SKM-1 (cell line): ENCODE measurements around the gene EIF4A3.

Experiments
- DNase-seq: peaks from one replicate; lab custom pipeline; 2025; ENCODE audit not compliant: unreplicated experiment; lab: John Stamatoyannopoulos, UW

Gene EIF4A3

DNA sequence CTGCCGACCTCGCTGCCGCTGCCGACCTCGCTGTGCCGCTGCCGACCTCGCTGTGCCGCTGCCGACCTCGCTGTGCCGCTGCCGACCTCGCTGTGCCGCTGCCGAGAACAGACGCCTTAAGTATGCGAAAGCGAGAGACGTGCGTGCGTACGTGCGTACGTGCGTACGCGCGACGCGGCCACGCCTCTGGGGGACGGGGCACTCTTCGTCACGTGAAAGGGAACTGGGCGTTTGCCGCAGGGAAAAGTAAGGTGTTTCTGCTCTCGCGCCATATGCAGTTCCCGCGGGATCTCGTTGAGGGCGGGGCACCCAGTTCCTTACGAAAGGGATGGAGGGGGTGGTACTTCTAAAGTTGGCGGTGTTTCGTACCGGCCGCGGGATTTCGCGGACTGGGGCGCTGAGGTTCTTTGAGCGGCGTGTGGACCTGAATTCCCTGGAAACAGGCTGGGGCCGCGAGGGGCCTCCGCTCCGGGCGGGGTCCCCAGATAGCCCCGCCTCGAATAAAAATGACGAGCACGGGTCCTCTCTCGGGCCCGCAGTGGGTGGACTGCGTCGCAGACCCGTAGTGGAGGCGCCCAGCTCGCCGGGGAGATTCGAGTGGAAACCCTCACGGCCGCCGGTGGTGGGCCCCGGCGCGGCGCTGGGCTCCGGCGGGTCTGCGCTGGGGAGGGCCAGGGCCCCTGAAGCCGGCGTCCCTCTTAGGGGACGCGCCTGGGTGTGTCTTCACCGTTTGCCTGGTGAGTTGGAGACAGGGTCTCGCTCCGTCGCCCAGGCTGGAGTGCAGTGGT, at the start of gene EIF4A3:
Gene EIF4A3, minus strand, starts transcription at position 94 of the 788 bp plus-strand sequence. CDS start 167 bp downstream, outside the sequence.
- DNase-seq, result peak; percentile 99

DNA sequence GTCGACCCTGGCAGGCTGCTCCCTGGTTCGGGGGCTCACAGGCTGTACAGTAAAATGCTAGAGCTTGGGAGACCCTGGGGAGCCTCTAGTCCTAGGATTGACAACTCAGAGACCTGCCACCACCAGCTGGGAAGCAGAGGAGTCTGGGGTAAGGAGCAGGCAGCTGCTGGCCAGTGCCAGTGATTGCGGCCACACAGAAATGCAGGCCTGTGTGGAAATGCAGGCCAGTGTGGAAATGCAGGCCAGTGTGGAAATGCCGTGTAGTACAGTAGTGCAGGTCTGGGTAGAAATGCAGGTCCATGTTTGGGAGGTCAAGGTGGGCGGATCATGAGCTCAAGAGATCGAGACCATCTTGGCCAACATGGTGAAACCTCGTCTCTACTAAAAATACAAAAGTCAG, 49.7 kb upstream of the EIF4A3 start:
- DNase-seq, result no peak

DNA sequence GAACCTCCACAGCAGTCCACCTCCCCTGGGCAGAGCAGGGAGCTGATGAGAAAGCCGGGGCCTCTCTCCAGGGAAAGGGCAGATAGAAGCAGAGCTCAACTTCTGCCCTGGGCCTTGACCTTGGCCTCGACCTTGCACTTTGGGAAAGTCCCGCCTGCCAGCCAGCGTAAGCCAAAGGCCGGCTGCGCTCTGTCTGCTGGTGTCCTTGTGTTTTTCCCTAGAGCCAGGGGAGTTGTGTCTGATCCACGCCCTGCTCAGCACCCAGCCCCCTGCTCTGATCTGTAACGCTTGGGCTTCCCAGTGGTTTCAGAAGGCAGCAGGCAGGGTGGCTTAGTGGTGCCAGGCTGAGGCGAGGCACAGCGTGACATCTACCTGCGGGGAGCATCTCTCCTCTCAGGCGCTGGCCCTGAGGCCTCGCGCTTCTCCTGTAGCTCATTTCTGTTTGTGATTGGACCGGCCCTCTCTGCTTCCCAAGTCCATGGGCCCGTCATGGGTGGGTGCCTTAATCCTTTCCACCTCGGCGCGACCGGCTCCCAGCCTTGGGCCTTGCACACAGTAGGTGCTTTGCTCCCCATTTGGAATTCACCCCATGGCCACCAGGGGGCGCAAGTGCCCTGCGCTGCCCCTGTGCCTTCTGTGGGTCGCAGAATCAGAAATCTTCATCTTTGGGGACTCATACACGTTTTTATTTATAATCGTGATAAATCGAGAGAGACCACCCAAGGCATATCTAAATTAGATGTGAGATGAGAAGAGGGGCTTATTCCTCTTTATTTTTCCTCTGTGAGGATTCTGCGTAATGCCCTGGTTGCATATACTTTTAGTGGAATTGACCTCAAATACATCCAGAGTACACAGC, 49.0 kb upstream of the EIF4A3 start:
- no peak for DNase-seq

DNA sequence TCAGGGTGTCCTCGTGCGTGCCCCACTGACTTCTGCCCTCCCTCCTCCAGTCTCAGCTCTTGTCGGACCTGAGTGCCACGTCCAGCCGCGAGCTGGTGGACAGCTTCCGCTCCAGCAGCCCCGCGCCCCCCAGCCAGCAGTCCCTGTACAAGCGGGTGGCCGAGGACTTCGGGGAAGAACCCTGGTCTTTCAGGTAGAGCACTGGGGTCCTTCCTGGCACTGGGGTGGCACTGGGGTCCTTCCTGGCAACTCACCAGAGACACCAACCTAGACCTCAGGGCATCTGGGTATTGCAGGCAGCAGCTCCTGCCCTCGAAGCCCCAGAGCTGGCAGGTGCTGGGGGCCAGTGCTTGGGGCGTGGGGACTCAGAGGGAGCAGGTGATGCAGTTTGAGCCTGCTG, 48.2 kb upstream of the EIF4A3 start:
- DNase-seq, result no peak

DNA sequence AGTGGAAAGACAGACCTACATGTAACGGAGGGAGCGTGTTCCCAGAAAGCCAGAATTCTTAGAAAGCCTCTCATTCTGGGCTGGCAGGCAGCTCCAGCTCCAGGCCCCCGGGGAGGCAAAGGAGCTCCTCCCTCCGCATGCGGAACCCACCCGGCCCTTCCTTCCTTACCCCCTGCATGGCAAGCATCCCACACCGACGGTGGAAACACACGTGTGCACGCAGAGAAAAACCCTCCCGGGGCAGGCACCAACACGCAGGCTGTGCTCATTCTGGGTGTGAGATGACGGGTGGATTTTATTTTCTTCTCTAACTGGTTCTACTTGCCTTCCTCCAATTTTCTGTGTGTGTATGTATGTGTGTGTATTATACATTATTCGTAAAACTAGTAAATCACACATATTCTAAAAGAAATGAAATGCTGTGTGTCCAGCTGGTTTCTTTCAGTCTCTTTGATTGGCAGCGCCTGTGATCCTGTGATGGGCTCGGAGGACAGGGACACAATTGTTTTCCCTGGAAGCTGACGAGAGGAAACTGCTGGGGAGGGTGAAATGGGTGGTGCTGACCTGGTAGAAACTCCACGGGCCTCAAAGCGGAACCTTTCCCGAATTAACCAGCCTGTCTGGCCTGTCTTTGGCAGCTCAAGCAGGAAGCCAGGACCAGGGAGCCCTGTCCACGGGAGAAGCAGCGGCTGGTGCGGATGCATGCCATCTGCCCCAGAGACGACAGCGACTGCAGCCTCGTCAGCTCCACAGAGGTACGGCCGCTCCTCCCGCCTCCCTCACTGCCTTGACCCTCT, 45.1 kb upstream of the EIF4A3 start:
- DNase-seq, result no peak

DNA sequence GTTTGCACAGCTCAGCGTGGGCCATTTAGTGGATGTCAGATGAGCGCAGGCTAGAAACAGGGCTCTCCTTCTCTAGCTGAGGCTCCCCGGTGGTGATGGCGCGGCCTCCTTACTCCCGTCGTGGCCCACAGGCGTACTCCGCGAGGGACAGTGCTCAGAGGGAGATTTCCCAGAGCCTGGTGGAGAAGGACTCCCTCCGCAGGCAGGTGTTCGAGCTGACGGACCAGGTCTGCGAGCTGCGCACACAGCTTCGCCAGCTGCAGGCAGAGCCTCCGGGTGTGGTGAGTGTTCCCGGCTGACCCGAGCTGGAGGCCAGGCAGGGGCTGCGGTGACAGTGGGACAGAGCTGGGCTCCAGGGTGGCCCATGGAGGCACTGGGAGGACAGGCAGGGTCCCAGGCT, 44.3 kb upstream of the EIF4A3 start:
- no peak for DNase-seq

DNA sequence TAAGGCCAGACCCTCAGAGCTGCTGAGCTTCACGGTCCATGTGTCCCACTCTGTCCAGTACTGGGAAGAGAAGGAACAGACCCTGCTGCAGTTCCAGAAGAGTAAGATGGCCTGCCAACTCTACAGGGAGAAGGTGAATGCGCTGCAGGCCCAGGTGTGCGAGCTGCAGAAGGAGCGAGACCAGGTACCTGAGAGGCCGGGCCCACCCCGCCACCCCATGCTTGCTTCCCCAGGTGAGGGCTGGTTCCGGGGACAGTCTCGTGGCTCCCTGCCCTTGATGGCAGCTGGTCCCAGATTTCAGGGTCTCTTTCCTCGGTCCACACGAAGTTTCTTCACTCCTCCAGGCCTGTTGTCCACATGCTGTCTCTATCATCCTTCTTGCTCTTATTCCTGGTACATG, 43.8 kb upstream of the EIF4A3 start:
- DNase-seq, result no peak

DNA sequence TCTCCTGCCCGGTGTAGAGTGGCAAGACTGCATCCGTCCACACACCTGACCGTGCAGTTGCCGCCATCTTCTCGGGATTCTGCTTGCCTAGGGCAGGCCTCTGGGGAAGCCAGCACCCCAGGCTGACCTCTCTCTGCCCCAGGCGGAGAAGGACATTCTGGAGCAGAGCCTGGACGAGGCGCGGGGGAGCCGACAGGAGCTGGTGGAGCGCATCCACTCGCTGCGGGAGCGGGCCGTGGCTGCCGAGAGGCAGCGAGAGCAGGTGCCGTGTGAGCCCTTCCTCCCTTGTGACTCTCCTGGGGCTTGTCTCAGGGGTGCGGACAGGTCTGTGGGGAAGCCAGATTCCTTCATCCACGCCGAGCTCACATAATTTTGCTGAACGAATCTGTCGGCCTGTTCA, 42.7 kb upstream of the EIF4A3 start:
- no peak for DNase-seq

DNA sequence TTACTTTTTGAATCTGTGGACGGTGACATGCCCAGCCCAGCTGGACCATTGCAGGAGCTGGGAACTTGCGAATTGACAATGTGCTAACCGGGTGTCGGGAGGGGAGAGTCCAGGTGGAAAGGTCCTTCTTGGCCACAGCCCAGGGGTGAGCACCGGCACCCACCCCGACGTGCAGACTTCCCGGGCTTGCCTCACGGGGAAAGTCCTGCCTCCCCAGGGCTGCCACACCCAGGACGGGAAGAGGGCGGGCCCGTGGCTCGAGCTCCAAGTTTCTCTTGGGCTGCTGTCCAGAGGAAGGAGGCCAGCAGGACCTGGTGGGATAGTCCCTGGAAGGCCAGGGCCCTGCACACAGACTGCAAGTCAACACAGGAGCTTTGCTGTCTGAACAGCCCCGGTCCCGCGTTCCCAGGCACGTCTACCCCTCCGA, 40.6 kb upstream of the EIF4A3 start:
- no peak for DNase-seq

DNA sequence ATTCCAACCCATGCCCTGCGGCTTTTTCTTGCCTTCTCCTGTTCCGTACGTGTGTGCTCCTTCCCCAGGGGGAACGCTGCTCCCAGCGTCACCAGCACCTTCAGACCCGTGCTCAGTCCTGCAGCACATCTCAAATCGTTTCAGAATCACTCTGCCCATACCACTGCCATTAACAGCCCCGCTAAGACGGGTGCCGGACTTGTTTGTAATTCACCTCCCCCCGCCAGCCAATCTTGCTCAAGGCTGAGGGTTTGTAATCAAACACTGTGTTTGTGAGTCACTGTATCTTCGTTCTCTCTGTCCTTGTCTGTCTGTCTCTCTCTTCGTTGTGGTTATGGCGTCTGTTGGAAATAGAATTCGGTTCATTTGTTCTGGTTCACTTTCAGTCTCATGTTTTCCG, 40.2 kb upstream of the EIF4A3 start:
- DNase-seq, result no peak

DNA sequence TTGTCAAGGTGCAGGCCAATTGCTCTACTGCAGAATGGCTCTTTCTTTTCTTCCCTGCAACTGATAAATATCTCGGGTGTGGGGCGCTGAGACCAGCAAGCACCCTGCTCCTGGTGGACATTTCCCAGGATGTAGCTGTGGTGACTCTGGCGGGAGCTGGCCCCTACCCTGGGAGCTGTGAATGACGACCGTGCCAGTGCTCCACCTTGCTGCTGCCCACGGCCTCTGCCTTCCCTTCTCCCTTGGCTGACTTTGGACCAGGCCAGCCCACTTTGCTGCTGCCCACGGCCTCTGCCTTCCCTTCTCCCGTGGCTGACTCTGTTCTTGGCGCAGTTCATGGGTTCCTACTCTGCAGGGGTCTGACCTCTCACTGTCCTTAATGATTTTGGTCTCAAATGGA, 39.0 kb upstream of the EIF4A3 start:
- DNase-seq, result no peak

DNA sequence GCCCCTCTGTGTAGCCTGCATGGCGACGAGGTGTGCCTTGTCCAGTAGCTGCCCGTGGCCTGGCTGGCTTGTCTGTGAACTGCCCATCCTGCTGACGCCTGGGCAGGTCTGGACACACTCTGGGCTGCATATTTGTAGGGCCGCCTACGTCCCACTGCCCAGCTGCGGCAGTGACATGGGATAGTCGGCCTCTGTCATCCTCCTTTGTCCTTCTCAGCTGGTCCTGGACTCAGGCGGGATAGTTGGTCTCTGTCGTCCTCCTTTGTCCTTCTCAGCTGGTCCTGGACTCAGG, 37.4 kb upstream of the EIF4A3 start:
- DNase-seq, result no peak

DNA sequence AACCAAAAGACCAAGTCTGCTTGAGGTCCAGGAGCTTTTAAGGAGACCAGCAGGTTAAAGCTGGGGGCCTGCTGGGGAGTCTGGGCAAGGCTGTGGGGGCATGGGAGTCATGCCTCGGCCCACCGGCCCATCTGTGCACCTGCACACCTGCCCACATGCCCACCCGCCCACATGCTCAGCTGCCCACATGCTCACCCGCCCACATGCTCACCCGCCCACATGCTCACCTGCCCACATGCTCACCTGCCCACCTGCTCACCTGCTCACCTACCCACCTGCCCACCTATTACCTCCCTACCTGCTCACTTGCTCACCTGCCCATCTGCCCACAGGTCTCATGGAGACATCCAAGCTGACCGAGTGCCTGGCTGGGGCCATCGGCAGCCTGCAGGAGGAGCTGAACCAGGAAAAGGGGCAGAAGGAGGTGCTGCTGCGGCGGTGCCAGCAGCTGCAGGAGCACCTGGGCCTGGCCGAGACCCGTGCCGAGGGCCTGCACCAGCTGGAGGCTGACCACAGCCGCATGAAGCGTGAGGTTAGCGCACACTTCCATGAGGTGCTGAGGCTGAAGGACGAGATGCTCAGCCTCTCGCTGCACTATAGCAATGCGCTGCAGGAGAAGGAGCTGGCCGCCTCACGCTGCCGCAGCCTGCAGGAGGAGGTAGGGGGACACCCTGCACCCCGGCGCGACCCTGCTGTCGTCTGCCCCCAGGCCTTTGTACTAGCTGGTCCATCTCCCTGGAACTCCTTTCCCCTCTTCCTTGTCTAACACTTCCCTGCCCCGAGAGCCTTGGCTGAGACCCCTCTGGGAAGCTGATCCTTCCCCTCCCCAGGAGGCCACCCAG, 36.9 kb upstream of the EIF4A3 start:
- no peak for DNase-seq

DNA sequence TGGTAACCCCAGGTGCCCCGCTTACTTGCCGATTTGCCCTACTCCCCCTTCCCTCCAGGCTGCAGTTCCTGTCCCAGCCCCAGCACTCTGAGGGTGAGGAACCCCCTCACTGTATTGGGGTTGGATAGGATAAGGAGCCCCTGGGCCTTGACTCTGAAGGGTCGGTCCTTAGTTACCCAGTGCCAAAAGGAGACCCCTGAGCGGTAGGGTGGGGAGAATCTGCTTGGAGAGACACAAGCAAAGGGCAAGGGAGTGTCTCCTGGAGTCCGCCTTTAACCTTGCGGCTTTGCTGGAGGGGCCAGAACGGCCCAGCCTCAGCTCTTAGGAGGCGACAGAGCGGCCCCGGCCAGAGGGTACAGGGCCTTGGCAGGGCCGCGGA, 35.9 kb upstream of the EIF4A3 start:
- DNase-seq, result no peak

DNA sequence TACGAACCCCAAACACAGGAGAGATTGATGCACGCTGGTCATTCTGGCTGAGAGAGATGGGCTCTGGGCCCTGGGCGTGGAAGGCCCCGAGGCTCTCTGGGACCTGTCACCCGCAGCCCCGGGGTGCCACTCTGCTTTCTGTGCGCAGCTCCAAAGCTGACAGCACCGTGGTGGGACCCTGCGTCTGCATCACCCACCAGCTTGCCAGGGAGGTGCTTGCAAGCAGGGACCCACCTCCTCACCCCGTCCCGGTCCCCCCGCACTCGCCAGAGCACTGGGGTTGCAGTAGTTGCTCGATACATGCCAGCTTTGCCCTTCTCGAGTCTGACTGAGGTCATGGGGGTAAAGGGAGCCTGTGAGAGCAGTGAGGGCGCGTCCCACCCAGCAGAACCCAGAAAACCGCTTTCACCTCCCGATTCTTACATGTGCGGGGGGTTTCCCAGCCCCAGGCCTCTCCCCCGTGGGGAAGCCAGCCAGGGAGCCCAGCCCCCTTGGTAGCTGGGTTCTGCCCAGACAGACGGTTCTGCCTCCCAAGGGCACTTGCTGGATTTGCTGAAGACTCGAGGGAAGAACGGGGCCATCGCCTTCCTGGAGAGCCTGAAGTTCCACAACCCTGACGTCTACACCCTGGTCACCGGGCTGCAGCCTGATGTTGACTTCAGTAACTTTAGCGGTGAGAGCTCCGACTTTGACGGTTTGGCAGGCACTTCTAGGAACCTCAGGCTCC, 35.4 kb upstream of the EIF4A3 start:
- DNase-seq, result no peak

DNA sequence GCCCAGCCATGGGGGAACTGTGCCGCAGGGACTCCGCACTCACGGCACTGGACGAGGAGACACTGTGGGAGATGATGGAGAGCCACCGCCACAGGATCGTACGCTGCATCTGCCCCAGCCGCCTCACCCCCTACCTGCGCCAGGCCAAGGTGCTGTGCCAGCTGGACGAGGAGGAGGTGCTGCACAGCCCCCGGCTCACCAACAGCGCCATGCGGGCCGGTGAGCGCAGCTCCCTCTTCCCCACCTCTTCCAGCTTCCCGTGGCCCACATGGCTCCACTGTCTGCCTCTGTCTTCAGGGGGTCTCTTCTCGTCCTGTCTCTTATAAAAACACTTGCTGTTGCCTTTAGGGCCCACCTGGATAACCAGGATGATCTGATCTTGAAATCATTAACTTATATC, 34.5 kb upstream of the EIF4A3 start:
- DNase-seq, result no peak

DNA sequence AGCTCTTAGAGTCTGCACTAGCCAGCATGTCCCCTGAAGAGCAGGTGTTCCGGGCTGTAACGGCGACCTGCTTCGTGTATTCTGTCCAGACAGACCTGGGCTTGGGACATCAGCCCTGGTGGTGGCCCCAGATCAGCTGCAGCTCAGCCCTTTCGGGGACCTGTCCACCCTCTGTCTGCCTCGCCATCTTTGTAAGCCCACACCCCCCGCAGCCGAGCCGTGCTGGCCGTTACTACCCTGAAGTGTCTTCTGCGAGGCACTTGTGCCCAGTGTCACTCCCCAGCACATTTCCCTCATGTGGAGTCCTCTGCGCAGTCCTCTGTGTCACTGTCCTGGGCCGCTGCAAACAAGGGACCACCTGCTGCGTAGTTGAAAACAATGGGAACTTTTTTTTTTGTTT, 33.3 kb upstream of the EIF4A3 start:
- DNase-seq, result no peak

DNA sequence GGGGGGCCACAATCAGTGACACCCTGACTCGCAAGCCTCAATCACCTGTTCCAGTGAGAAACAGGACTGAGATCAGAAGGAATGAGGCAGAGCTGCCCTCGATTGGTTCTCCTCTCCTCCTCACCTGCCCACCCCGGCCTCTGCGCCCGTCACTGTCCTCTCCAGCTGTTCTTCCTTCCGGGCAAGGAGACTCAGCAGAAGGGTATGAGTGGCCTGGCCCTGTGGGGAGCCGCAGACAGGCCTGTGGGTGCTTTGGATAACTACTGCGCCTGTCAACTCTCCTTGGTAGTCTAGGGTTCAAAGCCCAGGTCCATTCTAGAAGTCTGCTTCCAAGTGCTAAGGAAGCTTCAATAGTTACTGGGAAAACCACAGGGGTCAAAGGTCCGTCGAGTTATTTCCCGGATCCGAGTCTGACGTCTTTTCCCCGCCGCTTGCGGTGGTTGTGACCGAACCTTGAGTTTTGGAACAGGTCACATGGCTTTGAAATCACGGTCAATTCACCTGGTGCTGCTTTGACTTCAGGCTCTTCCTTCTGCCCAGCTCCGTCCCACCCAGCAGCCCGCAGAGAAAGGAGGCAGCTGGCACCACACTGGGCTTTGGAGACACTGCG, 31.2 kb upstream of the EIF4A3 start:
- no peak for DNase-seq

DNA sequence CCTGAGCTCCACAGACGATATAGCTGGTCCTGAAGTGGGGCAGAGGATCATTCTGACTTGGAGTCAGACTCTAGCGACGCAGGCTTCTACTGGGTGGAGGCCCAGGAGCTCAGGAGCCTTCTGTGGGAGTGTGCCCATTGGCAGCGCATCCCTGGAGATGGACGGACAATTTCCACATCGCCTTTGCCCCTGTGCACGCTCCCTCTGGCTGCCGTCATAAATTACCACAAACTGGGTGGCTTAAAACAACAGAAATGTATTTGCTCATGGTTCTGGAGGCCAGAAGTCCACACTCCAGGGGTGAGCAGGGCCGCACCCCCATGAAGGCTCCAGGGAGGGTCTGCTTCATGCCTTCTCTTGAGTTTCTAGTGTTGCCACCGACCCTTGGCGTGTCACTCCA, 29.8 kb upstream of the EIF4A3 start:
- no peak for DNase-seq

DNA sequence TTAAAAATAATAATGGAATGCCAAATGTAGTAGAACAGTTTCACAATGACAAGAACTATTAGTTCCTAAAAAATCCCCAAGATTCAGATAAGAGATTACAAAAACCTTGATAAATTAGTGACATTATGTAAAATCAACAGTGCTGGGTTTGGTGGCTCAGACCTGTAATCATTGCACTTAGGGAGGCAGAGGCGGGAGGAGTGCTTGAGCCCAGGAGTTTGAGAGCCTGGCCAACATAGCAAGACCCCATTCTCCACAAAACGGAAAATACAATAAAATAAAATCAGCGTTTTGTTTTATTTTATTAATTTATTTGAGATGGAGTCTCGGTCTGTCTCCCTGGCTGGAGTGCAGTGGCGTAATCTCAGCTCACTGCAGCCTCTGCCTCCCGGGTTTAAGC, 27.0 kb upstream of the EIF4A3 start:
- no peak for DNase-seq
